Endometrial microvascular endothelial cells (primary cell): ENCODE measurements around the gene JPH4. TPM values are rescaled to one million over a fixed set of nuclear protein-coding genes. Genes with fewer than 3 reads are reported as not detected.

Source experiments
- in situ Hi-C: cut with HindIII; loops from 2 replicates; pipeline ENCODE4 v1.10.0; 2017; ENCODE audit warnings: low sequenced_read_pairs, low pct_unique_long_range_greater_than_20kb; ENCODE audit errors: inconsistent ontology term
- total RNA-seq: library from RNA; depleted of rRNA; stranded (reverse); fragments of >200 nt; gene quantifications from one replicate; pipeline ENCODE4 v1.2.3, GENCODE V29; 2015; ENCODE audit errors: inconsistent ontology term

JPH4 gene
- total RNA-seq = not detected

DNA sequence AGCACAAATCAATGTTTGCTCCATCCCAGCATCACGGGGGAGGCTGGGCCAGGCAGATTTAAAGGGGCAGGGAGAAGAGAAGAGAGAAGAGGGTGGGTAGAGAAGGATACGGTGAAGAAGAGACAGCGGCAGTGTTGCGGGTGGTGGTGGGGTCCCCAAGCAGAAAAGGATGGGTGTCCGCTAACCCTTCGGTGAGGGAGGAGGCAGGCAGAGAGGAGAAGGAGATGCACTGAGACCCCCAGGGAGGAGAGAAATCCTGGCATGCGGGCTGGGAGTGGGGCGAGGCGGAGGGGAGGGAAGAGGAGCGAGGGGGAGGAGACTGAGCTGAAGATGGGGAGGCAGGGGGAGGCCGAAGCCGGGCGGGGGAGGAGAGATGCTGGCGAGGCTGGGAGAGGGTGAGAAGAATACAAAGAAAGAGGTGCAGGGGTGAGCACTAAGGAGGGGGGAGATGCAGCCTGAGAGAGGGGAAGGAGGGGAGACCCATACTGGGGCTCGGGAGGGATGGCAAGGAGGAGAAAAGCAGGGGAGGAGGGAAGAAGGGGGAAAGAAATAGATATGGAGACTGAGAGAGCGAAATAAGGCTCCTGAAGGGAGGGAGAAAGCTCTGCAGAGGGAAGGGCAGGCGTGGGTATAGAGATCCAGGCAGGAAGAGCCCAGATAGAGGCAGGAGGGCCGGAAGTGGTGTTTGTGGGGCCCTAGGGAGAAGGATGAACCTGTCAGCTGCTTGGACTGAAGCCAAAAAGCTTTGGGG, at the start of gene JPH4:
Gene JPH4 (minus strand): TSS at position 231 of the 751 bp plus-strand sequence. CDS start 1,337 bp downstream, outside the sequence.
- in situ Hi-C loops = no loop called here

DNA sequence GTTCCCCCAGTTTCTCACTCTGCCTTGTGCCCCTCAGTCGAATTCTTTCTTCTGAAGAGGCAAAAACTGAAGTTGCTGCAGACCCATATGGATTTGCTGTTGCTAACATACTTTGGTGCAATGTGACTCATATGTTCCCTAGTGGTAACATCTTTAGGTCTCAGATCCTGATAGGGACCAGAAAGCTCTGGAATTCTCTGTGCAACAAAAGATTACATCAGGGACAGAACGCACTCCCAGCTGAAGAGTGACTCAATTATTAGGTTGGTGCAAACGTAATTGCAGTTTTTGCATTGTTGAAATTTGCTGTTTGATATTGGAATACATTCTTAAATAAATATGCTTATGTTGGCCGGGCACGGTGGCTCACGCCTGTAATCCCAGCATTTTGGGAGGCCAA, 49.4 kb upstream of the JPH4 start:
- in situ Hi-C loops = no loop called here

GRCh38 chr14:23626946-23627345, 48.4 kb upstream of the JPH4 start:
- in situ Hi-C loops = no loop called here

- in situ Hi-C loops = no loop called here
These were observed 46.3 kb upstream of the JPH4 start for GRCh38 chr14:23624830-23625404.

DNA sequence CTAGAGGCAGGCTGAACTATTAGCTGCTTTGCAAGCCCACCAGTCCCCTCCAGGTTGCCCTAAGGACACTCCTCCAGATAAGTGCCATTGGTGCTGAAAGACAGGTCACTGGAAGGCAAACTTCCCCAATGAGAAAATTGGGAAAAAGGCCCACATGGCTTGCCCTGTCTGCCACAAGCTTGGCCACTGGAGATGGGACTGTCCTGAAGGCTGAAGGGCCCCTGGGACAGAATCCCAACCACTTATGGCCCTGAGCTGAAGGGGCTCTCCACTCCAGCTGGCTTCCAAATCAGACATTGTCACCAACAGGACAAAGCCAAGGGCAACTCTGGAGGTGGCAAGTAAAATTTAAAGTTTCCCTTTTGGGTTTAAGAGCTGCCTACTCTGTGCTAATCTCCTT, 45.4 kb upstream of the JPH4 start:
- in situ Hi-C loops = no loop called here

DNA sequence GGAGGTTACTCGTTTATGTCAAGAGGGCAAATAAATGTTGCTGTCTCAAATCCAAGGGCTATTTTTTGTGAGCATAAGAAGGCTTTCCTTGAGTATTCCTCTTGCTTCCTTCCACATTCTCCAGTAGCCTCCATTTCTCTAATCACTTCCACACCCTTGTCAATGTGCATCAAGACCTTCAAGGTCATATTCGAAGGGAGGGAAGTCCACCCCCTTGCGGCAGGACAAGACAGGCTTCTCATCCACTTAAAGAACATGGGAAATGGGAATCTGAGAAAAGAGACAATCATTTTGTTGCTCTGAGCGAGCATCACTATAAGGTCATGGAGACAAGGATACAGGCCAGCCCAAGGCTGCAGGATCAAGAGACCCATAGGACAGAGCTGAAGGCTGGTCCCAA, 44.4 kb upstream of the JPH4 start:
- in situ Hi-C loops = no loop called here

GRCh38 chr14:23621932-23622730, 43.5 kb upstream of the JPH4 start:
- in situ Hi-C loops = no loop called here

DNA sequence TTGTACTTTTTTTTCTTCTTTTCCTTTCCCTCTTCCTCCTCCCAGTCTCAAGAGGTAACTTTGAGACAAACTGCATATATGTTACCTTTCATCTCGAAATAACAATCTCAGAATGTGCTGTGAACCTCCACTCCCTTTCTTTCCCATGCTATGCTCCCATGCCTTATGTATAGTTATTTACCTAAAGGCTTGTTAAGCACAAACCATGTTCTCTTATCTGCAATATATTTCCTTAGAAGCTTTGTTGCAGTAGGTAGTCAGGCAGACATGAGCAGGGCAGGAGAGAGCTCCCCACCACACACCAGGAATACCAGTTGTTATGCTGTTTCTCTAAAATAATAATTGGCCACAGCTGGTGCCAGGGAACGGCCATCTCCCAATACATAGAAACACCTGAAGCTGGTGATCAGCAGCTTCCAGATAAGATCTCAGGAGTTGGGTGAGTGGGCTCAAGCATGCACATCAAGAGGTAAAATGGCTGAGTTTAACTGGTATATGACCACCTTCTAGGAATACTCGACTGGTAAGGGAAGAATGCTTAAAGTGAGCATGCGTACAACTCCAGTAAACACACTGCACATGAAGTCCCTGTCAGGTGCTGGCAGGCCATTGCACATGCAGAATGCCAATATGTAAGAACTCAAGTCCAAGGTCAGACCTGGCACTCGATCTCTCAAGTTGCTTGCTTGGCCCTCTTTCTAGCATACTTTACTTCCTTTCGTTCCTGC, 42.8 kb upstream of the JPH4 start:
- in situ Hi-C loops = no loop called here

GRCh38 chr14:23620177-23620702, 41.6 kb upstream of the JPH4 start:
- in situ Hi-C loops = no loop called here

GRCh38 chr14:23618415-23618988, 39.9 kb upstream of the JPH4 start:
- in situ Hi-C loops = no loop called here

DNA sequence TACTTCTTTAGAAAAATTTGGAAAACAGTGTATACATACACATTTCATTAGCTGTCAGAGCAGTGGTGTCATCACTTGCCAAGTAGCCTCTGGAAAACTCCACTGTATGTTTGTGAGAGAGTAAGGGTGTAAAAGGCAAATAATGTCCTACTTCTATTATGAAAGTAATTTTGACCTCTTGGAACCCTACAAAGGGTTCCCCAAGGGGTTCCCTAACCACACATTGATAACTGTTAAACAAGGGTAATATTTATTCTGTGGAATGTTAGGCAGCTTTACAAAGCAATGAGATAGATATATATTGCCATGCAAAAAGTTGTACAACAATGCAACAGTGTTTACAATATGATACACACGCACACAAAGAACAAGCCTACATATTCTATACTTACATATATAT, 38.9 kb upstream of the JPH4 start:
- in situ Hi-C loops = no loop called here

- in situ Hi-C loops = no loop called here
These were observed 37.3 kb upstream of the JPH4 start for GRCh38 chr14:23615856-23616255.

DNA sequence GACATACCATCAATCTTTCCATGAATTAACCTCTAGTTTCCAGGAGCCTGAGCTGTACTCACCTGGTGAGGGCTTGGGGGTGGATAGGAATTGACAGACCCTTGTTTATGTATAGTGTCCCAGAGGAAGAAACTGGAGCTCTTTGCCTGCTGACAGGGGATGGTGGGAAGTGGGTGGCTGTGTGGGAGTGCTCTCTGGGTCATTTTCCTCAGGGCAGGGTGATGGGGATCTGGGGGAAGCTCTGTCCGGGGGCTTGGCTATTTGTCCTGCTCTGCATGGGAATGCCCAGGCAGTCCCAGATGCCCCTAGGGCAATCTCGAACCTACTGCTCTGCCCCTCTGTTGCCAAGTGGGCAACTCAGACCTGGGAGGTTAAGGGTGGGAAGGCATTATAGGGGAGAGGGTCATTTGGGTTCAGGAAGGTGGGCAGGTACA, 35.8 kb upstream of the JPH4 start:
- in situ Hi-C loops = no loop called here

DNA sequence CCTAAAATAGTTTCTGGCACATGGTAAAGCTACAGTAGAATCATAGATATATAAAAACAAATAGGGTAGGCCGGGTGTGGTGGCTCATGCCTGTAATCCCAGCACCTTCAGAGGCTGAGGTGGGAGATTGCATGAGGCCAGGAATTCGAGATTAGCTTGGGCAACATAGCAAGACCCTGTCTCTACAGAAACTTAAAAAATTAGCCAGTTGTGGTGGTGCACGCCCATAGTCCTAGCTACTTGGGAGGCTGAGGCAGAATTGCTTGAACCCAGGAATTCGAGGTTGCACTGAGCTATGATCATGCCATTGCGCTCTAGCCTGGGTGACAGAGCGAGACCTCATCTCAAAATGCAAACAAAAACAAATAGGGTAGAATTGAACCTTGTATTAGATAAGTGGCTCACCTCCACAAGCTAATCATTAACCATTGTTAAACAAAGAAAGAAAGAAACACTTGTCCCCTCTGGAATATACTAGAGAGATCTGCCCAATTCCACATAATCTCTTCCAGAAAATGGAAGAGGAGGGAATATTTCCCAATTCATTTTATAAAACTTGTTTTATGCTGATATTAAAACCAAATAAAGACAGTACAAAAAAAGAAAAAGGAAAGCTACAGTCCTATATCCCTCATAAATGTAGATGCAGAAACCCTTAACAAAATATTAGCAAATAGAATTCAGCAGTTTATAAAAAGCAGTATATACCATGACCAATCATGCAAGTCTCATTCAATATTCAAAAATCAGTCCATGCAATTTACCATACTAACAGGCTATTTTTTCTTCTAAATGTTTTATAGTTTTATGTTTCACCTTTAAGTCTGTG, 34.9 kb upstream of the JPH4 start:
- in situ Hi-C loops = no loop called here

GRCh38 chr14:23612802-23613201, 34.2 kb upstream of the JPH4 start:
- in situ Hi-C loops = no loop called here

DNA sequence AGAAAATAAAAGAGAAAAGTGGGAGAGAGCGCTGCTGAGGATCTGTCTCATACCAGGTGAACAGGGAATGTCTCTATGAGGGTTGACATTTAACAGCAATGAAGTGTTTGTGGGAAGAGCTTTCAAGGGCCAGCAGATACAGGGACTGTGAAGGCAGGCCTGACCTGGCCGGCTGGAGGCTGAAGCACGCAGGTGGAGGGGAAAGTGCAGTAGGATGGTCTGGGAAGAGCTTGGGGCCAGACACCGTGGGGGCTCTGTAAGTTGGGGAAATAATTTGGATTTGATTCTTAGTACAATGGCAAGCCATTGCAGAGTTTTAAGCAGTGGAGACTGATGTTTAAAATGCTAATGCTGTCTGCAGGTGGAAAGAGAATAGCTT, 33.8 kb upstream of the JPH4 start:
- in situ Hi-C loops = no loop called here

DNA sequence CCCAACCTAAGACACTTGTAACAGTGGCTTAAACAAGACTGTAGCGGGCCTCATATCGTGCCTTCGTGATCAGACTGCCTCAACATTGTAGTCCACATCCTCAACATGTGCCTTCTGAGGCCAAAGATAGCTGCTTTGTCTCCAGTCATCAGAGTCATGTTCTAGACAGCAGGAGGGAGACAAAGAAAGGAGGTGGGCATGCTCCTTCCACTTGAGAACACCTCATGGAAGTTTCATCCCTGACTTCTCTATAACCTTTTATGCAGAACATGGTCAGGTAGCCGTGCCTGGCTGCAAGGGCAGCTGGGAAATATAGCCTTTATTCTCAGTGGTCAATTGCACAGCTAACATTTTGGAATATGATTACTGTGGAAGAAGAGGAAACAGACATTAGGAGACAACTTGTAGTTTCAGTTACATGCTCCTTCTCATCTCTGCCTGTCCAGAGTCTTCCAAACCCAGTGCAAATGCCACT, 32.3 kb upstream of the JPH4 start:
- in situ Hi-C loops = no loop called here
